ENCODE measurements around the gene NCBP3.

NCBP3 gene

DNA sequence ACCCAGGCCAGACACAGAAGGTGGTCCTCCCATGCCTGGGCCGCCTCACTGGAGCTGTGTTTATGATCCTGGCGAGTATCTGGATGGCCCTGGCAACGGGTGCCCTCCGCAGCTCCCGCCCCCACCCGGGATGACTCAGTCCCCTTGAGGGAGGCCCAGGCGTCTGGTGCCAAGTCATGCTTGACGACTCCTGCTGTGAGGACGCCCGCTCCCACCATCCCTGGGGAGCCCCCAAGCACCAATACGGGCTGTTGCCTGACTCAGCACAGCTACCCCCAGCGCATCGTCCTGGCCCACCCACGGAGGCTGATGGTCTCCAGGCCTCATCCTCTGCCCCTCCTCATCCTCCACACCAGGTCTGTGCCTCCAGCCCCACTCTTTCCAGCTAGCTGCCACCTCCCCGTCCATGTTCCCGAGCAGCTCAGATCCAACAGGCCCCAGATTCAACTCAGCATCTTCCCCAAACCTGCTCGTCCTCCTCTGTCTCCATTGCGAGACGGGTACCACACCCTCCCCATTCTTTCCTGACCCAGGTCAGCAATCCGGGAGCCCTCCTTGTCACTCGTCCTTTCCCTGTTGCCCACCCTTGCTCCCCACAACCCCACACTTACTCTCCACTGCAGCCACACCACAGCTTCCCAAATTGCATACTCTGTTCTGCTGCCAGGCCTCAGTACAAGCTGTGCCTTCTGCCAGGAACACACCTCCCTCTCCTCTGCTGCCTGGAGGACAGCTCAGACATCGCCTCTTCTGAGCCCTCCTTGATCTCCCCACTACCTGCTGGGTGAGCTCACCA lies 44.2 kb upstream of the NCBP3 start:
- TF ChIP-seq FOXP2 (optimal IDR thresholded peaks at IDR 0.05; ENCODE audit: borderline replicate concordance, extremely low read depth, extremely low read length, insufficient read depth) (no peak), TAF1 (IDR thresholded peaks at IDR 0.05; ENCODE audit: borderline replicate concordance, insufficient read depth, low read length) (no peak), POLR2AphosphoS5 (IDR thresholded peaks at IDR 0.05; ENCODE audit: low read depth, low read length) (no peak), SIN3A (IDR thresholded peaks at IDR 0.05; ENCODE audit: borderline replicate concordance, insufficient read depth, low read length) (no peak)
- TF ChIP-seq, protein P1, sequence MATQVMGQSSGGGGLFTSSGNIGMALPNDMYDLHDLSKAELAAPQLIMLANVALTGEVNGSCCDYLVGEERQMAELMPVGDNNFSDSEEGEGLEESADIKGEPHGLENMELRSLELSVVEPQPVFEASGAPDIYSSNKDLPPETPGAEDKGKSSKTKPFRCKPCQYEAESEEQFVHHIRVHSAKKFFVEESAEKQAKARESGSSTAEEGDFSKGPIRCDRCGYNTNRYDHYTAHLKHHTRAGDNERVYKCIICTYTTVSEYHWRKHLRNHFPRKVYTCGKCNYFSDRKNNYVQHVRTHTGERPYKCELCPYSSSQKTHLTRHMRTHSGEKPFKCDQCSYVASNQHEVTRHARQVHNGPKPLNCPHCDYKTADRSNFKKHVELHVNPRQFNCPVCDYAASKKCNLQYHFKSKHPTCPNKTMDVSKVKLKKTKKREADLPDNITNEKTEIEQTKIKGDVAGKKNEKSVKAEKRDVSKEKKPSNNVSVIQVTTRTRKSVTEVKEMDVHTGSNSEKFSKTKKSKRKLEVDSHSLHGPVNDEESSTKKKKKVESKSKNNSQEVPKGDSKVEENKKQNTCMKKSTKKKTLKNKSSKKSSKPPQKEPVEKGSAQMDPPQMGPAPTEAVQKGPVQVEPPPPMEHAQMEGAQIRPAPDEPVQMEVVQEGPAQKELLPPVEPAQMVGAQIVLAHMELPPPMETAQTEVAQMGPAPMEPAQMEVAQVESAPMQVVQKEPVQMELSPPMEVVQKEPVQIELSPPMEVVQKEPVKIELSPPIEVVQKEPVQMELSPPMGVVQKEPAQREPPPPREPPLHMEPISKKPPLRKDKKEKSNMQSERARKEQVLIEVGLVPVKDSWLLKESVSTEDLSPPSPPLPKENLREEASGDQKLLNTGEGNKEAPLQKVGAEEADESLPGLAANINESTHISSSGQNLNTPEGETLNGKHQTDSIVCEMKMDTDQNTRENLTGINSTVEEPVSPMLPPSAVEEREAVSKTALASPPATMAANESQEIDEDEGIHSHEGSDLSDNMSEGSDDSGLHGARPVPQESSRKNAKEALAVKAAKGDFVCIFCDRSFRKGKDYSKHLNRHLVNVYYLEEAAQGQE (IDR thresholded peaks at IDR 0.05; ENCODE audit: insufficient read depth in 1 of 2, low read depth in 2 of 2, low read length in 2 of 2): no peak

GRCh38 chr17:3889325-3890012 lies 43.4 kb upstream of the NCBP3 start:
- no peak for TF ChIP-seq FOXP2 (optimal IDR thresholded peaks at IDR 0.05; ENCODE audit: borderline replicate concordance, extremely low read depth, extremely low read length, insufficient read depth)
- TF ChIP-seq, protein P1 (IDR thresholded peaks at IDR 0.05; ENCODE audit: insufficient read depth in 1 of 2, low read depth in 2 of 2, low read length in 2 of 2): no peak
- TF ChIP-seq POLR2AphosphoS5 (IDR thresholded peaks at IDR 0.05; ENCODE audit: low read depth, low read length): no peak
- TF ChIP-seq SIN3A (IDR thresholded peaks at IDR 0.05; ENCODE audit: borderline replicate concordance, insufficient read depth, low read length): no peak
- no peak for TF ChIP-seq TAF1 (IDR thresholded peaks at IDR 0.05; ENCODE audit: borderline replicate concordance, insufficient read depth, low read length)

DNA sequence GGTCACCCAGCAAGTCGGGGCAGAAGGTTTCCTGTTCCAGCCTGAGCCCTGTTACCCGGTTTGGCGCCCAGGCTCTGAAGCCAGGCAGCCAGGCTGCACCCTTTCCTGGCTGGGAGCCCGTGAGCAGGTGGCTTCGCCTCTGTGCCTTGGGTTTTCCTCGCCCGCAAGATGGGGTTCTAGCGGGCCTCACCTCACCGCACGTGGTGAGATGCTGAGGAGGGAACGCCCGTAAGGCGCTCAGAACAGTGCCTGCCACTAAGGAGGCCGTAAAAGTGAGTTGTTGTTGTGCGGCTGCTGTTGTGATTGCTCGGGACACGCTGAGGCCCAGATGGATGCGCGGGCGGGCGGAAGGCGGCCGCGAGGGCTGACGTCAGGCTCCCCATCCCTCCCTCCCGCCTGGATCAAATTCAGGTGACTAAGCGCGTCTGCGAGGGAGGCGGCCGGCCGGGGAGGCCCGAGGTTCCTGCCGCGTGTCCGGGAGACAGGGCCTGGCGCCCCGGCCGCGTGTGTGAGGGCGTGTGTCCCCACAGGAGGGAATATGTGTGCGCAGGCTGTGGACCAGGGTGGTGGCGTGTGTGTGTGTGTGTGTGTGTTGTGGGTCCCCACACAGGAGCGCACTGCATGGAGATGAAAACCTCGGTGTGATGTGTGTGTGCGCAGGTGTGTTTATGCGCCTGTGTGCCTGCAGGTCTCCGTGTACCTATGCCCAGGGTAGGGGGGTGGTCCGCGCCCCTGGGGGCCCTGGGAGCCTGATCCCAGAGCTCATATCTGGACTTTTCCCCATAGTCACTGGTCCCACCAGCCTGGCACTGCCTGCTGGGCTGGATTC lies 42.5 kb upstream of the NCBP3 start:
- TF ChIP-seq TAF1 (IDR thresholded peaks at IDR 0.05; ENCODE audit: borderline replicate concordance, insufficient read depth, low read length): no peak
- no peak for TF ChIP-seq POLR2AphosphoS5 (IDR thresholded peaks at IDR 0.05; ENCODE audit: low read depth, low read length)
- TF ChIP-seq FOXP2 (optimal IDR thresholded peaks at IDR 0.05; ENCODE audit: borderline replicate concordance, extremely low read depth, extremely low read length, insufficient read depth): peak; percentile 99
- no peak for TF ChIP-seq SIN3A (IDR thresholded peaks at IDR 0.05; ENCODE audit: borderline replicate concordance, insufficient read depth, low read length)
- TF ChIP-seq, protein P1 (IDR thresholded peaks at IDR 0.05; ENCODE audit: insufficient read depth in 1 of 2, low read depth in 2 of 2, low read length in 2 of 2): no peak

GRCh38 chr17:3887804-3888203 lies 41.8 kb upstream of the NCBP3 start:
- TF ChIP-seq, protein P1 (IDR thresholded peaks at IDR 0.05; ENCODE audit: insufficient read depth in 1 of 2, low read depth in 2 of 2, low read length in 2 of 2): no peak
- no peak for TF ChIP-seq SIN3A (IDR thresholded peaks at IDR 0.05; ENCODE audit: borderline replicate concordance, insufficient read depth, low read length)
- no peak for TF ChIP-seq TAF1 (IDR thresholded peaks at IDR 0.05; ENCODE audit: borderline replicate concordance, insufficient read depth, low read length)
- TF ChIP-seq FOXP2 (optimal IDR thresholded peaks at IDR 0.05; ENCODE audit: borderline replicate concordance, extremely low read depth, extremely low read length, insufficient read depth): no peak
- TF ChIP-seq POLR2AphosphoS5 (IDR thresholded peaks at IDR 0.05; ENCODE audit: low read depth, low read length): no peak

Measured in PFSK-1 (cell line).